Measurements from ENCODE around the gene AGPAT4.

- TF ChIP-seq CTCF (IDR thresholded peaks at IDR 0.05) = no peak
- no peak for TF ChIP-seq POLR2AphosphoS5 (IDR thresholded peaks at IDR 0.05)
Observed at GRCh38 chr6:161274488-161274858, 612 bp upstream of the AGPAT4 start.

All from breast epithelium (tissue), 3 donors.